Stimulated activated CD4-positive, alpha-beta T cell treated with anti-CD3 and anti-CD28 coated beads, Interleukin-4, amount 100 ng/mL, for 48 hours (primary cell): ENCODE data around the gene DMD.
A peak's percentile ranks its signal among the peaks of the same experiment; 100 is the strongest.

Experiments used
- DNase-seq, 2 donors: peaks; one replicate each; pipeline ENCODE4 v3.0.0-alpha.2; 2020; ENCODE audit warnings: low read depth in 2 of 2

DMD gene

GRCh38 chrX:31236231-31236630, 1975.1 kb downstream of the DMD start:
- DNase-seq: no peak

- no peak for DNase-seq
Measured at GRCh38 chrX:31233941-31234496, 1977.3 kb downstream of the DMD start.

- DNase-seq: no peak
Measured at GRCh38 chrX:31232506-31232905, 1978.8 kb downstream of the DMD start.

GRCh38 chrX:31228909-31229308, 1982.4 kb downstream of the DMD start:
- DNase-seq: no peak

GRCh38 chrX:31228415-31228832, 1982.9 kb downstream of the DMD start:
- no peak for DNase-seq

- DNase-seq: no peak
Measured at GRCh38 chrX:31227250-31227649, 1984.1 kb downstream of the DMD start.

- DNase-seq: no peak
Measured at GRCh38 chrX:31225819-31226218, 1985.5 kb downstream of the DMD start.

GRCh38 chrX:31224381-31225012, 1986.9 kb downstream of the DMD start:
- no peak for DNase-seq

- no peak for DNase-seq
Measured at GRCh38 chrX:31223817-31224216, 1987.5 kb downstream of the DMD start.

GRCh38 chrX:31222946-31223345, 1988.4 kb downstream of the DMD start:
- DNase-seq: no peak

GRCh38 chrX:31219174-31219573, 1992.2 kb downstream of the DMD start:
- DNase-seq: no peak

GRCh38 chrX:31217084-31217483, 1994.3 kb downstream of the DMD start:
- DNase-seq: no peak

- DNase-seq: no peak
Measured at GRCh38 chrX:31215277-31215815, 1996.0 kb downstream of the DMD start.

- peak in 1 of 2 donors; percentile 0 for DNase-seq
Measured at GRCh38 chrX:31213941-31214340, 1997.4 kb downstream of the DMD start.

- DNase-seq: no peak
Measured at GRCh38 chrX:31212856-31213748, 1998.2 kb downstream of the DMD start.

- no peak for DNase-seq
Measured at GRCh38 chrX:31209005-31209628, 2002.2 kb downstream of the DMD start.

- DNase-seq: no peak
Measured at GRCh38 chrX:31201503-31201902, 2009.8 kb downstream of the DMD start.

- DNase-seq: no peak
Measured at GRCh38 chrX:31200430-31200829, 2010.9 kb downstream of the DMD start.

GRCh38 chrX:31199840-31200114, 2011.6 kb downstream of the DMD start:
- no peak for DNase-seq

GRCh38 chrX:31199056-31199839, 2012.1 kb downstream of the DMD start:
- DNase-seq: no peak

GRCh38 chrX:31190221-31190975, 2021.0 kb downstream of the DMD start:
- DNase-seq: no peak
